ENCODE measurements around the gene GDPD3. TPM values are rescaled to one million over a fixed set of nuclear protein-coding genes. Genes with fewer than 3 reads are reported as not detected.
A peak's percentile ranks its signal among the peaks of the same experiment; 100 is the strongest.

The GDPD3 gene
- total and polyA plus RNA-seq, 9 of the 15 experiments (the other 6 are each of a cell fraction or from before 2014, with no cell fraction given): 0.47 to 3.9 (median 1.1) TPM

GRCh38 chr16:30054959-30055553 lies 58.3 kb downstream of the GDPD3 start:
- 0 out of 3 replicates have a peak, but pooled peaks cover 5% of the 10 kb centered on the region for H3K36me3 ChIP-seq (ENCODE audit: control insufficient read depth, insufficient read depth, low read length)
- H3K4me2 ChIP-seq (ENCODE audit: insufficient read depth, low read length): peak overlapping the region; percentile 67; the same call in 1 of the 2 replicates
- no peak overlapping the region for H3K4me3 ChIP-seq
- no peaks in the 10 kb centered on the region for H3K9me1 ChIP-seq (ENCODE audit: control insufficient read depth, insufficient read depth, low read length)
- no peak overlapping the region for H2AFZ ChIP-seq (ENCODE audit: low read depth, low read length)
- intact Hi-C loops (cut with micrococcal nuclease): no loop called here
- peaks cover 19 to 32% of the 10 kb centered on the region in 2 experiments for H3K4me1 ChIP-seq (replicated peaks in 1 of 2; ENCODE audit: control insufficient read depth in 2 of 2, insufficient read depth in 2 of 2, low read length in 2 of 2)
- in situ Hi-C loops (cut with MboI): no loop called here
- peaks cover 4% of the 10 kb centered on the region; the same call in 1 of the 2 replicates for H4K20me1 ChIP-seq (replicated peaks; ENCODE audit: control insufficient read depth, insufficient read depth, low read length)
- ATAC-seq: peak; percentile 92
- CTCF ChIA-PET (ENCODE audit: low intra/inter-chr PET ratio): interaction anchor here (0.6 kb wide), 1 partner anchor 58 kb away, joined by 5 read pairs; no protein-coding TSS in a partner anchor
- no TSS peak for BruUV-seq (replicated peaks)
- FAIRE-seq: peak; percentile 83
- H3K27me3 ChIP-seq (ENCODE audit: control insufficient read depth in 2 of 2, insufficient read depth in 2 of 2, low read length in 2 of 2): no peaks in the 10 kb centered on the region
- H3K27ac ChIP-seq (ENCODE audit: extremely low read depth, low read depth, low read length): no peak overlapping the region
- POLR2A ChIA-PET: interaction anchor here (1.5 to 4.2 kb wide), 2 partner anchors 11 to 17 kb away, joined by 6 to 29 read pairs; partner anchors contain the start of gene ALDOA
- H3K9me3 ChIP-seq (replicated peaks; ENCODE audit: control insufficient read depth, insufficient read depth, low read depth, low read length): no peaks in the 10 kb centered on the region
- H3K79me2 ChIP-seq (ENCODE audit: control insufficient read depth, insufficient read depth, low read length): peaks cover 14% of the 10 kb centered on the region; the same call in 2 of the 3 replicates
- peak; percentile 54 to 80 (median 65) for DNase-seq (ENCODE audit: extremely low read depth in 1 of 4, low spot score in 3 of 4)
- 17% methylated on average over 9 of the region's 10 CpGs for WGBS (ENCODE audit: insufficient coverage, low coverage, missing lambda C conversion rate)
- H3K9ac ChIP-seq (ENCODE audit: insufficient read depth in 1 of 2, low read depth in 2 of 2, low read length in 2 of 2): peak overlapping the region in 1 of 2 experiments; percentile 49; a peak in 1 of 4 replicates
- TF ChIP-seq, protein P1, sequence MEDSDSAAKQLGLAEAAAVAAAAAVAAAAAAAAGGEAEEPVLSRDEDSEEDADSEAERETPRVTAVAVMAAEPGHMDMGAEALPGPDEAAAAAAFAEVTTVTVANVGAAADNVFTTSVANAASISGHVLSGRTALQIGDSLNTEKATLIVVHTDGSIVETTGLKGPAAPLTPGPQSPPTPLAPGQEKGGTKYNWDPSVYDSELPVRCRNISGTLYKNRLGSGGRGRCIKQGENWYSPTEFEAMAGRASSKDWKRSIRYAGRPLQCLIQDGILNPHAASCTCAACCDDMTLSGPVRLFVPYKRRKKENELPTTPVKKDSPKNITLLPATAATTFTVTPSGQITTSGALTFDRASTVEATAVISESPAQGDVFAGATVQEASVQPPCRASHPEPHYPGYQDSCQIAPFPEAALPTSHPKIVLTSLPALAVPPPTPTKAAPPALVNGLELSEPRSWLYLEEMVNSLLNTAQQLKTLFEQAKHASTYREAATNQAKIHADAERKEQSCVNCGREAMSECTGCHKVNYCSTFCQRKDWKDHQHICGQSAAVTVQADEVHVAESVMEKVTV (CRISPR knock-in tag; IDR thresholded peaks at IDR 0.05): peak; percentile 21; the same call in 1 of the 2 replicates
- TF ChIP-seq GATAD2A (IDR thresholded peaks at IDR 0.05): 0 out of 2 replicates have a peak, but pooled peaks have one; percentile 56
- TF ChIP-seq ZEB2 (IDR thresholded peaks at IDR 0.05): no peak
- TF ChIP-seq ATF1 (CRISPR knock-in tag; IDR thresholded peaks at IDR 0.05): no peak
- 0 out of 2 replicates have a peak, but pooled peaks have one; percentile 8 for TF ChIP-seq ATF1 (tag; IDR thresholded peaks at IDR 0.05)
- TF ChIP-seq RCOR1 (IDR thresholded peaks at IDR 0.05; ENCODE audit: borderline replicate concordance in 1 of 2, low read depth in 2 of 2, low read length in 2 of 2): peak in 1 of 2 experiments; percentile 77; a peak in 2 of 4 replicates
- TF ChIP-seq MYC (IDR thresholded peaks at IDR 0.05; ENCODE audit: low read depth, low read length): 0 out of 2 replicates have a peak, but pooled peaks have one; percentile 35
- TF ChIP-seq MYC (CRISPR knock-in tag; IDR thresholded peaks at IDR 0.05; ENCODE audit: borderline replicate concordance, low read depth): no peak
- TF ChIP-seq NRF1 (conservative IDR thresholded peaks at IDR 0.05 in 1 of 2, IDR thresholded peaks at IDR 0.05 in 1 of 2): peak in 1 of 2 experiments; percentile 53; a peak in 3 of 4 replicates
- TF ChIP-seq, protein P2, sequence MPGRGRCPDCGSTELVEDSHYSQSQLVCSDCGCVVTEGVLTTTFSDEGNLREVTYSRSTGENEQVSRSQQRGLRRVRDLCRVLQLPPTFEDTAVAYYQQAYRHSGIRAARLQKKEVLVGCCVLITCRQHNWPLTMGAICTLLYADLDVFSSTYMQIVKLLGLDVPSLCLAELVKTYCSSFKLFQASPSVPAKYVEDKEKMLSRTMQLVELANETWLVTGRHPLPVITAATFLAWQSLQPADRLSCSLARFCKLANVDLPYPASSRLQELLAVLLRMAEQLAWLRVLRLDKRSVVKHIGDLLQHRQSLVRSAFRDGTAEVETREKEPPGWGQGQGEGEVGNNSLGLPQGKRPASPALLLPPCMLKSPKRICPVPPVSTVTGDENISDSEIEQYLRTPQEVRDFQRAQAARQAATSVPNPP (IDR thresholded peaks at IDR 0.05; ENCODE audit: borderline replicate concordance, insufficient read depth, insufficient read length): no peak
- TF ChIP-seq GATAD2B (IDR thresholded peaks at IDR 0.05; ENCODE audit: borderline replicate concordance): no peak
- peak; percentile 56 for TF ChIP-seq ZFX (CRISPR knock-in tag; IDR thresholded peaks at IDR 0.05)
- no peak for TF ChIP-seq NR2C2 (CRISPR knock-in tag; IDR thresholded peaks at IDR 0.05)
- peak; percentile 37; the same call in 1 of the 2 replicates for TF ChIP-seq NR2C2 (tag; IDR thresholded peaks at IDR 0.05)

All from K562 (cell line).